Erythroblast (primary cell): ENCODE results near the gene NUP54.

ENCODE experiments used
- GATA1 ChIP-seq: IDR thresholded peaks from 2 replicates; pipeline ENCODE4 v1.6.1; 2011; ENCODE audit warnings: low read depth, mild to moderate bottlenecking, control low read depth, low read length, moderate library complexity
- POLR2A ChIP-seq: IDR thresholded peaks from 2 replicates; pipeline ENCODE4 v1.6.1; 2011; ENCODE audit warnings: mild to moderate bottlenecking, low read length

GRCh38 chr4:76144546-76144945 lies 3.7 kb downstream of the NUP54 start:
- TF ChIP-seq POLR2A (no peak), GATA1 (no peak)
